GM10248 (cell line): Measurements from ENCODE around the gene SIX1.

ENCODE experiments used
- CTCF ChIA-PET: fragments of 300-600 bp; sonication (Branson Sonifier 250); formaldehyde crosslinking; extraction: SDS; loops from one replicate; lab custom pipeline; 2021; ENCODE audit warnings: antibody characterized with exemption; lab: Yijun Ruan, JAX
- POLR2A ChIA-PET: fragments of 350-650 bp; sonication (Branson Sonifier 250); formaldehyde crosslinking; extraction: SDS; loops from one replicate; lab custom pipeline; 2020; ENCODE audit warnings: antibody characterized with exemption; lab: Yijun Ruan, JAX
- DNase-seq: peaks from one replicate; pipeline ENCODE4 v3.0.0; 2012; ENCODE audit errors: extremely low spot score
- TF ChIP-seq, protein P1 (sequence below): IDR thresholded peaks from 2 replicates; pipeline ENCODE4 v1.5.1; 2012; ENCODE audit warnings: mild to moderate bottlenecking, low read depth; ENCODE audit errors: extremely low read depth, missing control alignments, control extremely low read depth

SIX1 gene

DNA sequence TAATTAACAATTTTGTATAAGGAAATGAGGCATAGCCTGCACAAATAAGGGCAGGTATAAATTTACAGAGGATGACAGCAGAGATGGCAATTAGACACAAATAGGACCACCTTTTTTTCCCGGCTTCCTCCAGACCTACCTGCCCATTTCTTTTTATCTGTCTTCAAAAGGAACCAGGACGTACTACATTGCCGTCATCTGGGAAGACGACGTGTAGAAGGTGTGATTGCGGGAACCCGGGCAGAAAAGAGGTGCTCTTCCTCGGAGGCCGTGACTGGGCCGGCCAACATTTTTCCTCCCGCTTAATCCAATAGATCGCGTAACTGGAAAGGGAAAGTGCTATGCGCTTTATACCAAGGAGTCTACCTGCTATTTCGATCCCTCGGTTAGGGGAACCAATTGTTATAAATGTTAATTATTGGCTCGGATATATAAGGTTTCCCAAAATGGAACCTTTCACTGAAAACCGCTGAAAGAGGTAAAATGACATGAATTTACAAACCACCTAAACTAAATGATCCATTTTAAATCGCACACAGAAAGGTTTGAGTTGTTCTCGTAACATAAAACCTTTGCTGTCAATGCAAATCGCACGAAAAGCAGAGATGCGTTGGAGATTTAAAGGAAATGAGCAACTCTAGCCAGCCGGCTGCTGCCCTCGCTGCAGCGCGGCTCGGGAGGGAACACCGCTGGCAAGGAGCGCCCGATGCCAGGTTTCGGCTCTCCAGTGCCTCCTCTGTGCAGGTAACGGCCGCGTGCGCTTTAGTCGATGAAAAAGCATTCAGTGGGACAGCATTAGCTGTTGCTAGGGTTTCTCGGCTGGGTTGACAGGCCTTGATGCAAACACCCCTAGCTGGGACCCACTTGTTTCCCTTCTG is 2.8 kb upstream of the SIX1 start:
- POLR2A ChIA-PET = no interaction called here
- TF ChIP-seq, protein P1, sequence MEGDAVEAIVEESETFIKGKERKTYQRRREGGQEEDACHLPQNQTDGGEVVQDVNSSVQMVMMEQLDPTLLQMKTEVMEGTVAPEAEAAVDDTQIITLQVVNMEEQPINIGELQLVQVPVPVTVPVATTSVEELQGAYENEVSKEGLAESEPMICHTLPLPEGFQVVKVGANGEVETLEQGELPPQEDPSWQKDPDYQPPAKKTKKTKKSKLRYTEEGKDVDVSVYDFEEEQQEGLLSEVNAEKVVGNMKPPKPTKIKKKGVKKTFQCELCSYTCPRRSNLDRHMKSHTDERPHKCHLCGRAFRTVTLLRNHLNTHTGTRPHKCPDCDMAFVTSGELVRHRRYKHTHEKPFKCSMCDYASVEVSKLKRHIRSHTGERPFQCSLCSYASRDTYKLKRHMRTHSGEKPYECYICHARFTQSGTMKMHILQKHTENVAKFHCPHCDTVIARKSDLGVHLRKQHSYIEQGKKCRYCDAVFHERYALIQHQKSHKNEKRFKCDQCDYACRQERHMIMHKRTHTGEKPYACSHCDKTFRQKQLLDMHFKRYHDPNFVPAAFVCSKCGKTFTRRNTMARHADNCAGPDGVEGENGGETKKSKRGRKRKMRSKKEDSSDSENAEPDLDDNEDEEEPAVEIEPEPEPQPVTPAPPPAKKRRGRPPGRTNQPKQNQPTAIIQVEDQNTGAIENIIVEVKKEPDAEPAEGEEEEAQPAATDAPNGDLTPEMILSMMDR = no peak
- DNase-seq = no peak

DNA sequence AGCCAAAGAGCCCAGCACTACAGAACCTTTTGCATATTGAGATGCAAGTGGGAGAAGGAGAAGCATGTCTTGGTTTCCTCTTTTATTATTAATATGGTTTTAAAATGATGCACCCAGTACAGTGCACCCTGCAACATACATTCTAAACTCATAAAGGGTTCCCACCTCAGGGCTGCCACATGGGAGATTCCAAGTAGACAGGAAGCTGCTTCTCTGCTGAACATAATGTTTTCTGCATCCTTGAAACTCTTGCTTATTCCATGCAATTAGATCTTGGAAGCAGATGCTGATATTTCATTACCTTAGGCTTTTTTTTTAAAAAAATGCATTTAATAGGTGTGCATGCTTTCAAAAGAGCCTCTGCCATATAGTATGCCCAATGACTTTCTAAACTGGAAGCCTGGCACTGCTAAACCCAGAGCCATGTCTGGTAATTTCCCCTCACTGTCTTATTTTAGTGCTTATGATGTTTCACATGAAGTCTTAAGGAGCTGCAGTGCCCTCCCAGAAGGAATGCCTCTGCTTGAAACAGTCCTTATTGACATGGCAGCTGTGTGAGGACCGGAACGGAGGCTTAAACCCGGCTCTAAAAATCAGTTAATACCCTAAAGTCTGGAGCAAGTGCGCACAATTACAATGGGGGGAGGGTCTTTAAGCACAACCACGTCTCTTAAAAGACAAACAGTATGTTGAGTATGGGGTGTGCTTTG is 2.0 kb upstream of the SIX1 start:
- POLR2A ChIA-PET = no interaction called here
- DNase-seq = no peak
- CTCF ChIA-PET = no interaction called here
- TF ChIP-seq, protein P1 = no peak

More for the DNA sequence above, 2.8 kb upstream of the SIX1 start:
- CTCF ChIA-PET = no interaction called here

DNA sequence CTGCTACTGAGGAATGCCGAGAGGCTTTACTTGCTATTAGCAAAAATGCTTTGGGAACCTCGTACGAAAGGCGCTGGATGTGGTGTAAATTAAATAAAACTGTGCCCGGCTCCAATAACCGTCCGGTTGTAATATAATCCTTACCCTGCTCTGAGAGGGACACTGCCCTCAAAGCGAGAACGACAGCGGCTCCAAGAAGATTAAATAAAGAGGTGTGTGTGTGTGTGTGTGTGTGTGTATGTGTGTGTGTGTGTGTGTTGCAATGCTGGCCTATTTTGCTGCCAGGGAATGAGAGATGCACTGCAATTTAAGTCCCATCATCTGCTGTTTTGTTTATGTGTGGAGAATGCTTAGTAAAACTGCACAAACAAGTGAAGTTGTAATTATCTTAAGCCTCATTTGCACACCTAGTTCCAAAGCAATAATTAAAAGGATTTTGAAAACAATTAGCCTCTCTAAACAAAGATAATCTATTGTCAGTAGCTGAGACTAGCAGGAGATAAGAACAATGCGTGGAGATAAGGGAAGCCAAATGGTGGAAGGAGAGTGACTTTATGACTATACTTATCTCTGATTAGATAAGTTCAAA is 1.2 kb upstream of the SIX1 start:
- POLR2A ChIA-PET = no interaction called here
- no peak for DNase-seq
- TF ChIP-seq, protein P1 = no peak
- CTCF ChIA-PET = no interaction called here

DNA sequence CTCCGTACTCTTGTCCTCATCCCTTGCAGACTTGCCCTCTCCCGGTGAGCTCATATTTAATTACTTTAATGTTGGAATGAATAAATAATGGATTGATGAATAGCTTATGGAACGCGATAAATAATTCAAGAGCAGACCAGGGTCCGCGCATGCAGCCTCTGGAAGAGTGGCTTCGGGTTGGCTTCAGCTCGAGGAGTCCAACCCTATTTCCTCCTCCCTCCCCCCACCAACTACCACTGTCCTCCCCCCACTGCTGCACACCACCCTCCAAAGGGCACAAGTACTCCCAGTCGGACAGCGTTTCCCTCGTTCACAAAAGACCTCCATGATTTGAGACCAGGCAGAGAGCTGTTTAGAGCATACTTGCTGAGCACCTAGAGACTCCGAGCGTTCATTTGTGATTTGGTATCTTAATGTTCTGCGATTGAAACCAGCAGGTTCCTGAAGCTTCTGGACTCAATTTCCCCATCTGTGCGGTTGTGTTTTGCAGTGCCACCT is 647 bp upstream of the SIX1 start:
- POLR2A ChIA-PET = no interaction called here
- CTCF ChIA-PET = no interaction called here
- DNase-seq = no peak
- TF ChIP-seq, protein P1 = no peak

DNA sequence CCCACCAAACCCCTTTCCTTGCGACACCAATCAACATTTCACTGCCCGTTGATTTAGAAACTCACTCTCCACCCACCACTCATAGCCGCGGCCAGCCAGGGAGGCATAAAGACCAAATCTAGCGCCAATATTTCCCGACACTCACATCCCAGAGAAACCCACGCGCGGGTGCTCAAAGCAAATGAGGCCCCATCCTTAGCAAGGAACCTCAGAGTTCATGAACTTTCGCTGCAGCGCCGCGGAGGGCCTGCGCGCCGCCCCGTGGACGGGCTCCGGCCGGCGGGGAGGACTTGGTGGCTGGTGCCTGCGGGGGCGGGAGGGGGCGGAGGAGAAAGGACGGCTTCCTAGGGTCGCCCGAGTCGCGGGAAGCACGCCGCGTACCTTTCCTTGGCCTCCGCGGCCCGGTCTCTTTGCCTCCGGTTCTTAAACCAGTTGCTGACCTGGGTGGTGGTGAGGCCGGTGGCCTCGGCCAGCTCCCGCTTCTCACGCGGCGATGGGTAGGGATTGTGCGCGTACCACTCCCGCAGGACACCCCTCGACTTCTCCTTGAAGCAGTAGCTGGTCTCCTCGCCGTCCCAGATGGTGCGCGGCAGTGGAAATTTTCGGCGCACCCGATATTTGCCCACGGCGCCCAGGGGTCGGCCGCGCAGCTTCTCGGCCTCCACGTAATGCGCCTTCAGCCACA is 886 bp downstream of the SIX1 start:
- ChIA-PET POLR2A (no interaction called here), CTCF (no interaction called here)
- TF ChIP-seq, protein P1 = no peak
- DNase-seq = no peak

DNA sequence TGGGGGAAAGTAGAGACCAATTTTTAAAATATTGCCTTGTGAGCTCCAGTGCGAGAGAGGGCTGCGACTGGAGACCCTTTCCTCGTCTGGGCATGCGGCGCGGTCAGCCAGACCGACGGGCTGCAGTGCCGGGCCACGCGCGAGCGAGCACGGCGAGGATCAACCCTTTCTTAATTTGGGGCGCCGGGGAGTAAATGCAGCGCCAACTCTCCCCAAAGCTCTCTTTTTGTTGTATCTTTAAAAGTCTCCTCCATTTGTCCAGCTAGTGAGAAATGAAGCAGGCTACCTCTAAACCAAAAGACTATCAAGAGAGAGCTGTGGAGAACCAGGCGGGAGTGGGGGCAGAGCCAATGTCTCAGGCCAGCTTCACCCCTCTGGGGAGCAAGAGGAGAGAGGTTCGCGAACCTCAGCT is 1.4 kb downstream of the SIX1 start:
- TF ChIP-seq, protein P1 = no peak
- ChIA-PET POLR2A (no interaction called here), CTCF (no interaction called here)
- DNase-seq = no peak
